ENCODE results near the gene SERHL2. TPM values are rescaled to one million over a fixed set of nuclear protein-coding genes. Genes with fewer than 3 reads are reported as not detected.
A peak's percentile ranks its signal among the peaks of the same experiment; 100 is the strongest.
"Not testable (repeated sequence)": the region's sequence is repeated elsewhere in the genome, so short reads cannot be mapped to it uniquely, and the experiment has no call there.

Gene SERHL2
- total RNA-seq, 2 experiments from 2014 or later = 0.36 to 1.3 TPM

DNA sequence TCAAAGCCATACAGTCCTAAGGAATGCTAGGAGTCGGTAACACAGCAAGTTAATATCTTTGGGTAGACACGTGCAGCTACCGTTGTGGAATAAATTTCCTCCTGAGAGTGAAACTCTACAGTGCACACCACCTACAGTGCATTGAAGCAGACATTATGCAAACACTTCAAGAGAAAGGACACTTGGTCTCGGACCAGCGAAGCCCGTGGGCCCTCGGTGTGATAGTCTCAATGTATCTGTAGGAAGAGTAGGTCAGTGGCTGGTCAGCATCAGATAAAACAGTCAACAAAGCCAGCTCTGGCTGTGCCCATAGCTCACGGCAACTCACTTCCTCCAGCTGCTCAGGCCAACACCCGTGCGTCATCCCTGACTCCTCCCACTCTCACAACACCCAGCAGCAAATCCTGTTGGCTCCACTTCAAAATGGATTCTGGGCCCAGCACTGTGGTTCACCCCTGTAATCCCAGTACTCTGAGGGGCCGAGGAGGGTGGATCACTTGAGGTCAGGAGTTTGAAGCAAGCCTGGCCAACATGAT lies 14.5 kb upstream of the SERHL2 start:
- intact Hi-C loops (cut with micrococcal nuclease); H3K27me3 Mint-ChIP-seq (ENCODE audit: low read depth); H3K4me3 Mint-ChIP-seq; DNase-seq; H3K9me3 Mint-ChIP-seq; H3K27ac Mint-ChIP-seq; H3K36me3 Mint-ChIP-seq (ENCODE audit: low read depth); H3K4me1 Mint-ChIP-seq (ENCODE audit: low read depth): not testable (repeated sequence)
- CTCF ChIA-PET = interaction anchor here (0.6 kb wide), 1 partner anchor 11 kb away, joined by 3 read pairs; no protein-coding TSS in a partner anchor

DNA sequence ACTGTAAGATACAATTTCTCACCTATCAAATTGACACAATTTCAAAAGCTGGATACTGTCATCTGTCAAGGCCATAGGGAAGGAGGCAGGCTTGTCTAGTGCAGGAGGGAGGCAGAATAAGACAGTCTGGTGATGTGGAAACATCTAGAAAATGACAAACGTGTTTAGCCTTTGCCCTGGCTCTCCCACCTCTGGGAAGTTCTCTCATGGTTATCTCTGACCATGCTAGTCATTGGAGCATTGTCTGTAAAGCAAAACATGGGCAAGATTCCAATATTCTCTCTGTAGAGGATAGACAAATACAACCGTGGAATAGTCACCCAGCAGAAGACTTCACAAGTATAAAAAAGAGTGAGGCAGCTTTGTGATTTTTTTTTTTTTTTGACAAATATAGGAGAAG lies 9.1 kb upstream of the SERHL2 start:
- H3K36me3 Mint-ChIP-seq (ENCODE audit: low read depth) = no peaks in the 10 kb centered on the region
- no peak for DNase-seq
- no peak overlapping the region for H3K4me3 Mint-ChIP-seq
- no peak overlapping the region for H3K27ac Mint-ChIP-seq
- H3K9me3 Mint-ChIP-seq = no peaks in the 10 kb centered on the region
- intact Hi-C loops (cut with micrococcal nuclease) = no loop called here
- CTCF ChIA-PET = interaction anchor here (0.7 to 1.6 kb wide), 3 partner anchors 10 to 82 kb away, joined by 3 to 4 read pairs (median 4); no protein-coding TSS in a partner anchor
- H3K4me1 Mint-ChIP-seq (ENCODE audit: low read depth) = no peaks in the 10 kb centered on the region
- no peaks in the 10 kb centered on the region for H3K27me3 Mint-ChIP-seq (ENCODE audit: low read depth)

DNA sequence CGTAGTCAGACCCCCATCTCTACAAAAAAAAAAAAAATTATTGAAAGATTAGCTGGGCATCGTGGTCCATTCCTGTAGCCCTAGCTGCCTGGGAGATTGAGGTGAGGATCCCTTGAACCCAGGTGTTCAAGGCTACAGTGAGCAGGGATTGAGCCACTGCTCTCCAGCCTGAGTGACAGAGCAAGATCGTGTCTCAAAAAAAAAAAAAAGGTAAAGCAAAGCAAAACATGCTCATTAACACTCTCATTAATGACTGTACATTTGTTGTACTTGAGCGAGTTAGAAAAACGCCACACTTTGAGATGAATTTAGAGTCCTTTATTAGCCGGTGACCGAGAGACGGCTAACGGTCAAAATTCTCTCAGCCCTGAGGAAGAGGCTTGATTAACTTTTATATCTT lies 6.2 kb upstream of the SERHL2 start:
- Mint-ChIP-seq H3K27ac (no peak overlapping the region), H3K9me3 (no peaks in the 10 kb centered on the region), H3K27me3 (ENCODE audit: low read depth) (no peaks in the 10 kb centered on the region), H3K4me3 (no peak overlapping the region), H3K4me1 (ENCODE audit: low read depth) (peaks cover 3% of the 10 kb centered on the region), H3K36me3 (ENCODE audit: low read depth) (no peaks in the 10 kb centered on the region)
- CTCF ChIA-PET = no interaction called here
- no peak for DNase-seq
- intact Hi-C loops (cut with micrococcal nuclease) = no loop called here

DNA sequence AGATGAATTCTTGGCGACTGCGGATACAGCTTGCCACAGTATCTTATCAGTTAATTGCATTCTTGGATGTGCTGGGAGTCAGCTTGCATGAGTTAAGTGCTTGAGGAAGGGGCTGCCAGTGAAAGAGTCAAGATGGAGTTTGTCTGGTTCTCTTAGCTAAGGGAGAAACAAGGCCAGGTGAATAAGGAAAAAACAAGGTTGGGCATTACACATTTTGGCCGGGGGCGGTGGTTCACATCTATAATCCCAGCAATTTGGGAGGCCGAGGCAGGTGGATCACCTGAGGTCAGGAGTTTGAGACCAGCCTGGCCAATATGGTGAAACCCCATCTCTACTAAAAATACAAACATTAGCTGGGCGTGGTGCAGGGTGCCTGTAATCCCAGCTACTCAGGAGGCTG lies 5.6 kb upstream of the SERHL2 start:
- H3K4me1 Mint-ChIP-seq (ENCODE audit: low read depth); H3K27ac Mint-ChIP-seq; DNase-seq; CTCF ChIA-PET; H3K27me3 Mint-ChIP-seq (ENCODE audit: low read depth); H3K4me3 Mint-ChIP-seq; H3K36me3 Mint-ChIP-seq (ENCODE audit: low read depth); H3K9me3 Mint-ChIP-seq; intact Hi-C loops (cut with micrococcal nuclease): not testable (repeated sequence)

DNA sequence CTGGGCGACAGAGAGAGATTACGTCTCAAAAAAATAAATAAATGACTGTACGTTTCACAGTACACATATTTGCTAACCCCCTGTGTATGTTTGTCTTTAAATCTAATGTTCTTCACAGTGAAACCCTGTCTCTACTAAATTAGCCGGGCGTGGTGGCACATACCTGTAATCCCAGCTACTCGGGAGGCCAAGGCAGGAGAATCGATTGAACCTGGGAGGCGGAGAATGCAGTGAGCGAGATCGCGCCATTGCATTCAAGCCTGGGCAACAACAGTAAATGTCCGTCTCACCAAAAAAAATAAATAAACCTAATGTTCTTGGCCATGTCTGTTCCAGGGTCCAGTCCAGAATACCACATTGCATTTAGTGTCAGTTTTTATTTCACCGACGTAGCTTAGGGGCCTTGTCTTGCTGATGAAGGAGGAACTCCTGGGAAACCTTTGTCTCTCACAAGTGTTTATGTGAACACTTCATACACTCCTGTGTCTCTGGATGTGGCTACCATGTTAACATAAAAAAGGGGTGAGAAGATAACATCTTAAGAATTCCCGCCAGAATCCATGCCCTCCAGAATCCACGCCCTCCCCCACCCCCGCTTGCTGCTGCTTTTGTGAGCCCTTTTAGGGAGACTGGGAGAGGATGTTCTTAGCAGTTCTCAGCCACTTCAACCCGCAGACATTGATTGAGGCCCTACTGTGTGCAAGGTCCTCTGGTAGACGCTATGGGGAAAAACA lies 5.0 kb upstream of the SERHL2 start:
- no peaks in the 10 kb centered on the region for H3K9me3 Mint-ChIP-seq
- CTCF ChIA-PET = no interaction called here
- no peak overlapping the region for H3K27ac Mint-ChIP-seq
- no peaks in the 10 kb centered on the region for H3K27me3 Mint-ChIP-seq (ENCODE audit: low read depth)
- H3K36me3 Mint-ChIP-seq (ENCODE audit: low read depth) = no peaks in the 10 kb centered on the region
- intact Hi-C loops (cut with micrococcal nuclease) = no loop called here
- no peak for DNase-seq
- peaks cover 4% of the 10 kb centered on the region for H3K4me1 Mint-ChIP-seq (ENCODE audit: low read depth)
- H3K4me3 Mint-ChIP-seq = no peak overlapping the region

DNA sequence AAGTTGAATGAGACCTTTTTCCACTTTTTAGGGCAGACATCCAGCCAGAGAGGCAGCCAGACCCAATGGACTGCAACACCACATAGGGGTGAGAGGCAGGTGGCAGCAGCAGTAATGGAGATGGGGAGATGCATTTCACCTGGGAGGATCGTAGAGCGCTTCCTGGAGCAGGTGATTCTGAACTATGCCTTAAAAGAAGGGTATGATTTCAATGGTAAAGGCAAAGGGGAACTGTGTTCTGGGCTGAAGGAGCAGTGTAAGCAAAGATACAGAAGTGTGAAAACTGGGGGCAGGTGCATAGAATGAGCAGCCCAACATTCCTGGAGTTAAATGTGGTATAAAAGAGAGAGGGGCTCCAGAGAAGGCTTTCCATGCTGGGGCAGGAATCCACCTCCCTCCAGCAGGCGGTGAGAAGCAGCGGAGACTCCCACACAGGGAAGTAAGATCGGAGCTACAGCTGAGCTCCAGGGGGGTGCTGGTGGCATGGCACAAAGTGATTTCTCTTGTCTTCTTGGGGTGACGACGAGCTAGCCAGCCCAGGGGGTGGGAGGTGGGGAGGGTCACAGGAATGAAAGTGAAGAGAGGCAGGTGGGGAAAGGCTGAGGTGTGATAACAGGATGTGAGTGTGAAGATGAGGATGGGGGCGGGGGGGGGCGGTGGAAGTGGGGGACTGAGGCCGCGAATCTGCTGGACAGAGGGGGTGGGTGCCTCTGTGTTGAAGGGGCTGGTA lies 4.3 kb upstream of the SERHL2 start:
- CTCF ChIA-PET = interaction anchor here (0.6 to 0.9 kb wide), 4 partner anchors 10 to 69 kb away, joined by 3 read pairs; no protein-coding TSS in a partner anchor
- H3K36me3 Mint-ChIP-seq (ENCODE audit: low read depth) = no peaks in the 10 kb centered on the region
- H3K4me1 Mint-ChIP-seq (ENCODE audit: low read depth) = peaks cover 6% of the 10 kb centered on the region
- no peak overlapping the region for H3K4me3 Mint-ChIP-seq
- no peaks in the 10 kb centered on the region for H3K9me3 Mint-ChIP-seq
- no peaks in the 10 kb centered on the region for H3K27me3 Mint-ChIP-seq (ENCODE audit: low read depth)
- H3K27ac Mint-ChIP-seq = no peak overlapping the region
- no peak for DNase-seq
- intact Hi-C loops (cut with micrococcal nuclease) = loop anchor here (5.0 kb wide), 1 partner anchor 107 kb away; no protein-coding TSS in a partner anchor

DNA sequence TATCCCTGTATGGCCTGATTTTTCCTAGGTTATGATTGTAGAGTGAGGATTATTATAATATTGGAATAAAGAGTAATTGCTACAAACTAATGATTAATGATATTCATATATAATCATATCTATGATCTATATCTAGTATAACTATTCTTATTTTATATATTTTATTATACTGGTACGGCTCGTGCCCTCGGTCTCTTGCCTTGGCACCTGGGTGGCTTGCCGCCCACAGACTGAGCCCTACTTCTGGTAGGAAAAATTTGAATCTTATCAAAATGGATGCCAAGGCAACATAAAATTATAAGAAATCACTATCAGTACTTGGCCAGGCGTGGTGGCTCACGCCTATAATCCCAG lies 1.5 kb upstream of the SERHL2 start:
- H3K4me1 Mint-ChIP-seq (ENCODE audit: low read depth); DNase-seq; H3K9me3 Mint-ChIP-seq; H3K36me3 Mint-ChIP-seq (ENCODE audit: low read depth); H3K27me3 Mint-ChIP-seq (ENCODE audit: low read depth); H3K27ac Mint-ChIP-seq; CTCF ChIA-PET: not testable (repeated sequence)
- peak overlapping the region; percentile 43 for H3K4me3 Mint-ChIP-seq
- intact Hi-C loops (cut with micrococcal nuclease) = loop anchor here (2.0 to 5.0 kb wide), 2 partner anchors 110 to 461 kb away; partner anchors contain the start of gene NDUFA6

DNA sequence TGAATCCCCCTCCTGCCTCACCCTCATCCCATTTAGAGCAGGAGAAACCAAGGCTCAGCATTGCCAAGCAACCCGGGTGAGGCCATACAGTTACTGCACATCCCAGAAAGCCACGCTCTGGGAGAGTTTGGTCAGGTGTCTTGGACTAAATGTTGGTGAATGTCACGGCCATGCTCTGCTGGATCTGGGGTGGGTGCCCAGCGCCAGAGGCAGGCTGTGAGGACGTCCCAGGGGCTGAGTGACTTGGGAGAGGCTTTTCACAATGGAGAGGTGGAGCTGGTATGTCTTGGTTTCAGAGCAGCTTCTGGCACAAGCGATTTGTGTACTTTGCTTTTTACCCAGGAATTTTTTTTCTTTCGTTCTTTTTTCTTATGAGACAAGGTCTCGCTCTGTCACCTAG lies 6.6 kb downstream of the SERHL2 start:
- intact Hi-C loops (cut with micrococcal nuclease) = no loop called here
- CTCF ChIA-PET = interaction anchor here (0.6 to 3.5 kb wide), 5 partner anchors 9 to 568 kb away, joined by 3 to 11 read pairs (median 4); no protein-coding TSS in a partner anchor
- H3K9me3 Mint-ChIP-seq = no peaks in the 10 kb centered on the region

DNA sequence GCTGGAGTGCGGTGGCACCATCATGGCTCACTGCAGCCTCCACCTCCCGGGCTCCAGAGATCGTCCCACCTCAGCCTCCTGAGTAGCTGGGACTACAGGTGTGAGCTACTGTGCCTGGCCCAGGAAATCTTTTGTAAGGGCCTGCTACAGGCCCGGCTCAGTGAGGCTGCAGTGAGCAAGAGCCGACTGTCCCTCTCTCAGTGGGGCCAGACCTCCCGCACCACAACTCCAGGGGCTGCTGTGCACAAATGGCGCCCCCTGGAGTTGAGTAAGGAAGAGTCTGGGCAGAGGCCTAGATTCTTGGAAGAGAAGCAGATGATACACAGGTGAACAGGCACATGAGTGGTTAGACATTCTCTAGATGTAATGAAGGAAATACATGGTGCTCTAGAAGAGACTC lies 7.0 kb downstream of the SERHL2 start:
- Mint-ChIP-seq H3K4me1 (ENCODE audit: low read depth) (no peaks in the 10 kb centered on the region), H3K4me3 (no peak overlapping the region), H3K27me3 (ENCODE audit: low read depth) (no peaks in the 10 kb centered on the region), H3K27ac (peak overlapping the region; percentile 46), H3K9me3 (no peaks in the 10 kb centered on the region), H3K36me3 (ENCODE audit: low read depth) (peaks cover 8% of the 10 kb centered on the region)
- CTCF ChIA-PET = interaction anchor here (0.6 to 3.5 kb wide), 5 partner anchors 9 to 568 kb away, joined by 3 to 11 read pairs (median 4); no protein-coding TSS in a partner anchor
- intact Hi-C loops (cut with micrococcal nuclease) = no loop called here
- no peak for DNase-seq

More for the DNA sequence above, 6.6 kb downstream of the SERHL2 start:
- H3K27me3 Mint-ChIP-seq (ENCODE audit: low read depth) = no peaks in the 10 kb centered on the region
- no peak for DNase-seq
- H3K36me3 Mint-ChIP-seq (ENCODE audit: low read depth) = peaks cover 5% of the 10 kb centered on the region
- no peak overlapping the region for H3K27ac Mint-ChIP-seq
- H3K4me3 Mint-ChIP-seq = no peak overlapping the region
- H3K4me1 Mint-ChIP-seq (ENCODE audit: low read depth) = no peaks in the 10 kb centered on the region

DNA sequence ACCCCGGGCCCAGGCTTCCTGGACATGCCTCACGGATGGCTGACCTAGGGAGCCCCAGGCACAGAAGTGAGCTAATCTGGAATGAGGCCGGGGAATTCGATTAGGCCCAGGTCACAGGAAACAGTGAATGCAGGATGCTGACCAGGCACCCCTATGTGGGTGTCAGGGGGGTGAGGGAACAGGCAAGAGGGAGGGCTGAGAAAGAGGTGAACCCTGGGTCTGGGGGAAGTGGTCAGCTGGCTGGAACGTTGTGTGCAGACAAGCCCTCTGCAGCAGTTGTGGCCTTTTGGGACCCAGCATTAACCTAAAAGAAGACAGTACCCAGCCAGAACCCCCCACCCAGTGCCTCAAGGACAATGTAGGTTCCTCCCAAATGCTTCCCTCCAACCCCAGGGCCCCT lies 8.1 kb downstream of the SERHL2 start:
- Mint-ChIP-seq H3K36me3 (ENCODE audit: low read depth) (peaks cover 10% of the 10 kb centered on the region), H3K4me1 (ENCODE audit: low read depth) (no peaks in the 10 kb centered on the region), H3K4me3 (no peak overlapping the region), H3K27me3 (ENCODE audit: low read depth) (no peaks in the 10 kb centered on the region), H3K9me3 (no peaks in the 10 kb centered on the region), H3K27ac (no peak overlapping the region)
- DNase-seq = no peak
- CTCF ChIA-PET = interaction anchor here (1.0 to 3.5 kb wide), 2 partner anchors 7 to 35 kb away, joined by 3 to 11 read pairs; no protein-coding TSS in a partner anchor
- intact Hi-C loops (cut with micrococcal nuclease) = no loop called here

DNA sequence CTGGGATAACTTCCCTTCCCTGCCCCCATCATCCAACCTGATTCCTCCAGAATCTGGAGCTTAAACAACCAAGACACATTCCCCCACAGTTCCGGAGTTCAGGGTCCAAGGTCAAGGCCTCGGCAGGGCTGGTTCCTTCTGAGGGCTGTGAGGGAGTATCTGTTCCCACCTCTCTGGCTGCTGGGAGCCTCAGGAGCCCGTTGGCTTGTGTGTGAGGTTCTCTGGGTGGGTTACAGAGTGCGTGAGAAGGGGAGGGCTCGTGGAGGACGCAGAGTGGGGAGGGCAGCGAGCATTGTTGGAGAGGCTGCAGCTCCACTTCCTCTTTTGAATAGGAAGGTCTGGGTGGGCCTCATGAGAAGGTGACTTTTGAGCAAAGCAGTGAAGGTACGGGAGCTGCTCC lies 8.5 kb downstream of the SERHL2 start:
- CTCF ChIA-PET = interaction anchor here (0.6 to 3.5 kb wide), 4 partner anchors 7 to 802 kb away, joined by 3 to 11 read pairs (median 3); no protein-coding TSS in a partner anchor
- intact Hi-C loops (cut with micrococcal nuclease) = no loop called here
- no peaks in the 10 kb centered on the region for H3K9me3 Mint-ChIP-seq
- H3K27ac Mint-ChIP-seq = no peak overlapping the region
- no peak for DNase-seq
- H3K4me1 Mint-ChIP-seq (ENCODE audit: low read depth) = no peaks in the 10 kb centered on the region
- no peaks in the 10 kb centered on the region for H3K27me3 Mint-ChIP-seq (ENCODE audit: low read depth)
- H3K4me3 Mint-ChIP-seq = no peak overlapping the region
- peaks cover 10% of the 10 kb centered on the region for H3K36me3 Mint-ChIP-seq (ENCODE audit: low read depth)

DNA sequence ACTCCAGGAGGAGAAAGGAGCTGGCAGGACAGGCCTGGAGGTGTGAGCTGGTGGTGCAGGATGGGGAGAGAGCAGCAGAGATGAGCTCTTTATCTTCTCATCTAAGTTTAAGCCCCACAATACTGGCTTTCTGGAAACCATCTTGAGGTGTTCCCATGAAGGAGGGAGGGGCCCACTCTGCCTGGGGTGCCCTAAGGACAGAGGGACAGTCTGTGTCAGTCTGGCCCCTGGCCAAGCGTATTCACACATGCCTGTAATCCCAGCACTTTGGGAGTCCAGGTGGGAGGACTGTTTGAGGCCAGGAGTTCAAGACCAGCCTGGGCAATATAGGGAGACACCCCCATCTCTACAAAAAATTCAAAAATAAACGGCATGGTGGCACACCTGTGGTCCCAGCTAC lies 8.9 kb downstream of the SERHL2 start:
- Mint-ChIP-seq H3K4me1 (ENCODE audit: low read depth) (no peaks in the 10 kb centered on the region), H3K27me3 (ENCODE audit: low read depth) (no peaks in the 10 kb centered on the region), H3K36me3 (ENCODE audit: low read depth) (peaks cover 10% of the 10 kb centered on the region)

More for the DNA sequence above, 8.9 kb downstream of the SERHL2 start:
- H3K27ac Mint-ChIP-seq = no peak overlapping the region
- H3K4me3 Mint-ChIP-seq = no peak overlapping the region
- H3K9me3 Mint-ChIP-seq = no peaks in the 10 kb centered on the region
- CTCF ChIA-PET = interaction anchor here (0.6 kb wide), 2 partner anchors 364 to 803 kb away, joined by 3 read pairs; no protein-coding TSS in a partner anchor
- DNase-seq = no peak
- intact Hi-C loops (cut with micrococcal nuclease) = no loop called here
